ENCODE results near the gene ANXA5.
"Not testable (repeated sequence)": the region's sequence is repeated elsewhere in the genome, so short reads cannot be mapped to it uniquely, and the experiment has no call there.

Gene ANXA5

DNA sequence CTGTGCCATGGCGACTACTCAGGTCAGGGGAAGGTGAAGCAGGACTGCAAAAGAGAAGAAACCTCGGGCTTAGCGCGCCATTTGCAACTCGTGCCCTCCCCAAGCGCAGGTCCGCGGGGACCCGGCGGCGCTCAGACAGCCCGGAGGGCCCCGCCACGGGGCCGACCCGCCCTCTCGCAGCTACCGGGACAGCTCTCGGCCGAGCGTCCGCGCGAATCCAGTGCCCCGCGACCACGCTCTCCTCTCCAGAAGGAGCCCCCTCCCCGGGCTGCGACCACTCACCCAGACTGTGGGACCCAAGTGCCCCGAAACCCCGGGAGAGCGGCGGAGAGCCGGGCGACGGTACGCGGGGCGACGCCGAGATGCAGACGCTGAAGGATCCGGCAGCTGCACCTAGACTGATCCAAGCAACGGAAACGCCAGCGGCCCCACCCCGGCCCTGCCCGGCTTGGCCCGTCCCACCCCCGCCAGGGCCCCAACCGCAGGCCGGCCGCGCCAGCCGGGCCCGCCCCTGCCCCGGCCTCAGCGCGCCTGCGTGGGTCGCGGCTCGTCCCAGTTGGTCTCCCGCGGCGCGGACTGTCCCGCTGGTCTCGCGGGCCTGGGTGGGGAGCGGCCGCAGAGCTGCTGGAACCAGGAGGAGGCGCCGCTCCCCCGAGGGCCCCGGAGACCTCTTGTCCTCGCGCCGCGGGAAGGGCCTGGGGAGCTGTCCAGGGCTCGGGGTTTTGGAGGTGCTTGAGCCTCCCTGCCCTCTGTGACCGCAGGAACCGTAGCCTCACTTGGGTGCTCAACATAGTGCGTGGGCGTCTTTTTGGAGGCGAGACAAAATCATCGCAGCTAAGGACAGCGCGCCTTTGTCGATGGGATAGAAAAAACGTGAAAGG, at the start of gene ANXA5:
Gene ANXA5 (minus strand): TSS at position 400 of the 881 bp plus-strand sequence. CDS start 391 bp downstream, at position 9.
- DNase-seq: peak; percentile 80 to 83

DNA sequence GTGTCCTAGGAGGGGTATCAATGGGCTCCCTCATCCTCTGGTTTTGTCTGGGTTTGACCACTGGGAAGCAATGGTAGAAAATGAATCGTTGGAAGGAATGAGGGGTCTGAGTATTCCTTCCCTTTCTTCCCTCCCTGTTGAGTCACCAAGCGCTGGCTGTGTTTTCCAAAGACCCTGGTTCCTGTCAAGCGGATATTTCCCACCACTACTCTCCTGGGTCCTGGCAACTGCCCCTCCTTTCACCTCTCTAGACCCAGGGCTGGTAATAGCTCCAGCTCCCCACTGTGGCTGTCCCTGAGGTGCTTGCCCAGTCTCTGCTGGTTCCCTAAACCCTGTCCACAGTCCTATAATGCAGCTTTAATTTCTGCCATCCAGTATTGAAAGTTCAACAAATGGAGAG, 46.0 kb upstream of the ANXA5 start:
- no peak for DNase-seq

DNA sequence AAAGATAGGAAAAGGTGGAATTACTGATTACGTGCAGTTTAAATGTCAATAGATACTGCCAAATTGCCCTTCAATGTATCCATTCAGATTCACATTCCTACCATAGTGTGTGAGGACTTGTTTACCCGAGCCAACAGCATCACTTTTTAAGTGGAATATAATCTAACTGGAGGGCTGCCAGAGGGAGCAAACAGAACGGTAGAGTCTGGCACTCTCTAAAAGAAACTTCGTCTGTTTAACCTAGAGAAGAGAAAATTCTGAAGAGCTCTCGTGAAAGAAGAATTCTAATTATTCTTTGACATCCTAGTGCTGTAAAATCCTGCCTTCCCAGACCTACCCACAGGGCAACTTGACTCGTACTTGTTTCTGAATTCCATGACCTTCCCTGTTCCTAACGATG, 45.0 kb upstream of the ANXA5 start:
- no peak for DNase-seq

DNA sequence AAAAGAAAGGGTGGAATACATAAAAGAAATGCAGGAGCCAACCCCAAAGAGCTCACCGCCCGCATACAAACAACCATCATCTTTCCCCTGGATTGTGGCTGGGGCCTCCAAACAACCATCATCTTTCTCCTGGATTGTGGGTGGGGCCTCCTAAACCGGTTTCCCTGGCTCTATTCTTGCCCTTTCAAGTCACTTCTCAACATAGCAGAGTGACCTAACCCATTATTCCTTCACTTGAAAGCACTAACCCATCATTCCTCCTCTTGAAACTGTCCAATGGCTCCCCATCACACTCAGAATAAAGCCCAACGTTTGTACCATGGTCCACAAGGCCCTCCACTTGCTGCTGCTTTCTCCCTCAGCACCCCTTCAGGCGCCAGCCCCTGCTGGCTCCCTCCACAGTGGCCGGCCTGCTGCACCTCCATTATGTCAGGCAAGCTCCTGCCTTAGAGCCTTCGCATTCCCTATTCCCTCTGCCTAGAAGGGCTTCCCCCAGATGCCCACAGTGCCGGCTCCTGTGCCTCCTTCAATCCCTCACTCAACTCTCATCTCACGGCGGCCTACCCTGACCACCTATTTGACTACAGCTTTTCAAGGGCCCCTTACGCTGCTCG, 44.1 kb upstream of the ANXA5 start:
- no peak for DNase-seq

DNA sequence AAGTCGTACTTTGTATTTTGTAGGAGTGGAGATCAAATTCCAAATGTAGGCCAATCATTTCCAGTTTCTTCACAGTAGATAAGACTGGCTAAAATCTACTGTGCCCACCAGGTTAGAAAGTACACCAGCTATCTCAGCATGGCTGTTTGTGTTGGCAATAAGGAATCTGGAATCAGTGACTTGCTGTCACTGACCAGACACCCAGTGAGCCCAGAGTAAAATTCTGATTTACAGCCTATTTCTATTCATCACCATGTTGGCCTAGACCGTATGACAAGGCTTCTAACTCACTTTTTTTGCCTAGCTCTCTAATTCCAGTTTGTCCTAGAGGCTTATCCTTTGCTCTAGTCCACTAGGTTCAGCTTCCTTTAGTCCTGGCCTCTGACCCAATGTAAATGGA, 42.8 kb upstream of the ANXA5 start:
- DNase-seq: no peak

DNA sequence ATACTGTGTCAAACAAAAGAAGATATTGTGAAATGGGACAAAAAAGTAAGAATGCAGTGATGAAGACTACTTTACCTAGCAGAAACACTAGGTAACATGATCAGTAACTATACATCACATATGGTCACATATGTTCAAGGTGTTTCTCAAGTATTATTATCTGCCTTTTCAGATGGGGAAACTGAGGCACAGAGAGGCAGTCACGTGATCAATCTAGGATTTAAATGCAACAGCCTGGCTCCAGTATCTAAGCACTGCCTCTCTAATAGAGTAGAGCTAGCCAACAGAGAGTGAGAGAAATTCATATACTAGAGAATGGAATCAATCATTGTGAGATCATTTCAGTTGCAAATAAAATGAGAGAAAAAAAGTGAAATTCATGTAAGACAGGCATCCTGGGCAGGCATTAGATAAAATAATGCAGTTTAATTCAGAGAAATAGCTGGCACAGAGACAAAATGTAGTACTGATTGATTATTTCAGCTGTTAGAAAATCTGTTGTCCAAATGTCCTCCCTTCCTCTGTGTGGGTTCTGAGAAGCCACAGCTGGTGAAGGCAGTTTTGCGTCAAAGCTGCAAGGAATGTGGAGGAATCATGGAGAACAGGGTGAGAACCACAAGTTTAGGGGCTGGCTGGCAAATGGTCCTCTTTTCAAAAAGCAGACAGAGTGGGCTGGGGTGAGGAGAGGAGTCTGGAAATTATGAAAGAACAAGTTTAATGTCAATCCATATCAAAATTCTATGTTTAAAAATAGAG, 42.2 kb upstream of the ANXA5 start:
- no peak for DNase-seq

DNA sequence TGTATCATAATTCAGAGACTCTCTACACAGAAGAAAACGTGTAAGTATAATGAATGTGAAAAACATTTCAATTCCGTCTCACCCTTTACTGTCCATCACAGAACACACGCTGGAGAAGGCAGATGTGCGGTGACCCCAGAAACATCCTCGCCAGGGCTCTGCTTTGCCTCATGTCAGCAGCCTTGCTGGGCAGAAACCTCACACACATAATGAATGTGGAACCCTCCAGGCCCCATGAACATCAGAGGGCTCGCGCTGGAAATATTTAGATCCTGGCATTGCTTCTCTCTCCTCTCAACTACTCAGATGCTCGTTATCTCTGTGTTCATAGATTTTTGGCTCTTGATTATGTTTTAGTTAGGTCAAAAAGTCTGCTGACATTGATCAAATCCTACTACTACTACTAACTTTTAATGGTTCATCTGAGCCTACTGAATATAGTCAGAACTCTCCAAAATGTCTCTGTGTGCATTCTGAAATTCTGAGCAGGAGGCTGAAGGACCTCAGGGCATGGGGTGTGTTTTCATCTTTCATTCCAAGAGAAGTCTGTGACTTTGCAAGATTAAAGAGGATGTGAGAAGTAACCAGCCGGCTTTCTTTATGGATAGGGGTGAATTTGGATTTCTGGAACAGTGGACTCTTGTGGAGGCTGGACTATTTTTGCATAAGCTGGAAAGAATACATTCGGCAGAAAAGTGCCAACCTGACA, 41.2 kb upstream of the ANXA5 start:
- no peak for DNase-seq

DNA sequence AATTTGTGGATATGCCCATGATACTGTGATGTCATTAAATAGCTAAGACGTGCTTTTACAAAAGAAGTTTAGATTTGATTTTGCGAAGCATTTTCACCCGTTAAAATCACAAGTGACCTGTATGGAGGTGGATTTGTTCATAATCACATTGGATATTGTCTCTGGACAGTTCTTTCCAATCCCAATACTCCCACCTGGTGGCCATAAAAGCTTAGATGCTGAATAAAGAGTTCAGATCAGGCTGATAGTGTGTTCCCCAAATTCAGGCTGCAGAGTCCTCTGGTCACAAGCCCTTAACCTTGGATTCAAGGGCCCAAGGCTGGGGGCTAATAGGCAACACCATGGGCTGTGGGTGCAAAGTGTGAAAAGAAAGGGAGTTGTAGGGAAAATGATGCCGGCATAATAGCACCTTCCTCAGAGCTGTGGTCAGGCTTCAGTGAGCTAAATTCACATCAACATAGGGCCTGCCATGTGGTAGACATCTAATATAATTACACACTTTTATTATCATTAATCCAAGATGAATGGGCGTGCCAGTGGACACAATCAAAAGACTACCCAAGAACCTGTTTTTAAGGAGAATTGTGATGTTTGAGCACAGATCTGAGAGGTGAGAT, 40.1 kb upstream of the ANXA5 start:
- peak in 1 of 2 donors; percentile 36 for DNase-seq

DNA sequence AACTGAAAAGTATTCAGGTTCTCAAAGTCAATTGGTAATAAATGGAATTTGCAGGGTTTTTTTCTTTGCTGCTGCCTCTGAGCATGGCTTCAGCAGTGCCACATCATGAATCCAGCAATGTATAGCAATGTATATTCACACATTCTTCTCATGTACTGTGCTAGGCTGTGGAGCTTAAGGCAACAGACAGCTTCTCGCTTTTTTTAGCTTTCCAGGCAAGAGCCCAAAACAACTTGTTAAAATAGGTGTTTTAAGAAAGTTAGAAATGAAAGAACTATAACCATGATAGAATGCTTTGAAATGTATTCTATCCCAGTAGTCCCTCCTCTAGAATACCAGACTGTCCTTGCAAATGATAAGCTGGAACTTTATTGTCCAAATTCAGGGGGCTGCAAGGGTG, 37.8 kb upstream of the ANXA5 start:
- no peak for DNase-seq

DNA sequence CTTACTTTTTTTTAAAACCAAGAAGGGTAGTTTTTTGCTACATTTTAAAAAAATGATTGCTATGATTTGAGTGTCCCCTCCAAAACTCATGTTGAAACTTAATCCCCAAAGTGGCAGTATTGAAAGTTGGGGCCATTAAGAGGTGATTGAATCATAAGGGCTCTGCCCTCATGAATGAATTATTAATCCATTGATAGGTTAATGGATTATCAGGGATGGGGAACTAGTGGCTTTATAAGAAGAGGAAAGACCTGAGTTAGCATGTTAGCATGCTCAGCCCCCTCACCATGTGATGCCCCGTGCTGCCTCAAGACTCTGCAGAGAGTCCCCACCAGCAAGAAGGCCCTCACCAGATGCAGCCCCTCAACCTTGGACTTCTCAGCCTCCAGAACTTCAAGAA, 37.2 kb upstream of the ANXA5 start:
- no peak for DNase-seq

DNA sequence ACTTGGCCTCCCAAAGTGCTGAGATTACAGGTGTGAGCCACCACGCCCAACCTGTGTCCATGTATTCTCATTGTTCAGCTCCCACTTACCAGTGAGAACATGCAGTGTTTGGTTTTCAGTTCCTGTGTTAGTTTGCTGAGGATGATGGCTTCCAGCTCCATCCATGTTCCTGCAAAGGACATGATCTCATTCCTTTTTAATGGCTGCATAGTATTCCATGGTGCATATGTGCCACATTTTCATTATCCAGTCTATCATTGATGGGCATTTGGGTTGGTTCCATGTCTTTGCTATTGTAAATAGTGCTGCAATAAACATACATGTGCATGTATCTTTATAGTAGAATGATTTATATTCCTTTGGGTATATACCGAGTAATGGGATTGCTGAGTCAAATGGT, 33.0 kb upstream of the ANXA5 start:
- DNase-seq: not testable (repeated sequence)

DNA sequence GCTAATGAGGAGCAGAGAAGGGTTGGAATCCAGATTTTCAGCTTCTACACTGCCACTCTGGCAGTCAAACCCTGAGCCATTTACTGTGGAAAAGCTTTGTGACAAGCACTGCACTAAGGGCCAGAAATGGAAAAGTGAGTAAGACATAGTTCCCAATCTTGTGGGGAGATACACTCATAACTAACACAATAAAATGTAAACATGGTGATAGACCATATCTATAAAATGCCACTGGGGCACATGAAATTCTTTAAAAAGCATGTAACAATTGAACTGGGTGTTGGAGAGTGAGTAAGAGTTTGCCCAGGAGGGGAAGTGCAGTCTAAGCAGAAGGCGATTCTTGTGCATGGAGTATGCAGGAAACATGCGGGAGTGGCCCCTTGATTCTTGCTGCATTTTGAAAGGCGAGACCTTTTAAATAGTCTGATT, 32.0 kb upstream of the ANXA5 start:
- DNase-seq: no peak

DNA sequence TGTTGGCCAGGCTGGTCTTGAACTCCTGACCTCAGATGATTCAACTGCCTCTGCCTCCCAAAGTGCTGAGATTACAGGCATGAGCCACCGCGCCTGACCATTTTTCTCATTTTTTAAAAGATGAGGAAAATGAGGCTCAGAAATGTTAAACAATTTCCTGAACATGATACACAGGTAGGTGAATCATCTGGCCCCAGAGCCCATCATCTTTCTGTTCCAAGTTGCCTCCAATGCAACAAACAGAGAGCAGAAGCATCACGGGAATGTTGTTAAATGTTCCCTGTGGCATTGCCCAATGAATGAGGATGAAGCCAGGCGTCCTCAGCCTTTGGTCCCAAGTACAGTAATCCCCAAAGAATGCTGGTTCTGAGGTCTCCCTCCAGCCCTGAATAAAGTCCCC, 31.3 kb upstream of the ANXA5 start:
- no peak for DNase-seq

DNA sequence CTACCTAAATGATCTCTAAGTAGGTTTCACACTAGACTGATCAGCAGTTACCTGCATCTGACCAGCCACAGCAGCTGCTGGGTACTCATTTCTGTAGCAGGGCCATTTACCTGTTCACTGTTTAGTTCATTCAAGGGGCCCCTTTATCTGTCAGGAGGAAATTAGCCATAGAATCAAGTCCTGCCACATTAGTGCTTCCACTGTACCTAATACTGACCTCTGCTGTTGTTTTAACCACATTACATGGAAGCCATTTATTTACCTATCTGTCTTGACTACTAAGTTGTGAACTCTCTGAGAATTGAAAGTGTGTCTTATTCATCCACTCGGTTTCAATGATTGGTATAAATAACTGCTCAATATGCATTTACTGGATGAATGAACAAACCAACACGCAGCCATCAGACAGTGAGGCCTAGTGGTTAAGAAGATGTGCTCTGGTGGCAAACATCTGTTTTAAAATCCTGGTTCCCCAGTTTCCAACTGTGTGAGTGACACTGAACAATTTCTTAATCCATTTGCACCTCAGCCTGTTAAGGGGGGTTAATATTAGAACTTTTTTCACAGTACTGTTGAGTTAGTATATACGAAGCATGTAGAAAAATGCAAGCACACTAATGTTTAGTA, 30.0 kb upstream of the ANXA5 start:
- peak in 1 of 2 donors; percentile 68 for DNase-seq

DNA sequence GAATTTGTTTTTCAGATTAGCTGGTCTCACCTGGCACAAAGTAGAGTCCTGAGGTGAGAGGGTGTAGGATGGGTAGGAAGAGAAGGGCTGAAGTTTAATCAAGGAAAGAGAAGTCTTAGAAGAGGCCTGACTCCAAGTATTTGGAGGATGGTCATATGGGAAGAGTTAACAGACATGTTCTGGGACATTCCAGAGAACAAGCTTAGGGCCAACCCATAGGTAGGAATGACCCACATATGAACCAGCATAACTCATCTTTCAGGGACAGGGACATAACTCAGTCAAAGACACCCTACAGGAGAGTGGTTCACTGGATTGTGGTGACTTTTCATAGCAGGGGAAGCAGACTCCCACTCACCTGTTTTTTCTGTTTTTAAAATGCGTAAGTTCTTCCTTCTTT, 27.9 kb upstream of the ANXA5 start:
- DNase-seq: no peak

DNA sequence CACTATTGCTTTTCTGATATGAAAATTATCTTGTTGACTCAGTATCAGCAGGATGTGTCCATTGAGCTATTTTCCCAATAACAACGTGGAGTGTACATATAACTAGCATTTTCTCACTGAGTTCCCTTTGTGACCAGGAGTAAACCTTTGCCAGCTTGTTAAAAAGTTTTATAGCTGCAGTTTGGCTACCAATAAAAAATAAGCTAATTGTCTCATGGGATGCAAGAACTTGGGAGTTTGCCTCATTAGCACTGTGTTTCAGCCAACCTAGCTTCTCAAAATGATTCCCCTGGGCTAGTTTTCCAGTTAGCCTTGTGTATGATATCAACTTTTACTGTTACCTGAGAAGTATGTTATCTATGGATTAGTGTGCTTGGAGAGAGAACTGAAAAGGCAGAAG, 24.9 kb upstream of the ANXA5 start:
- DNase-seq: no peak

DNA sequence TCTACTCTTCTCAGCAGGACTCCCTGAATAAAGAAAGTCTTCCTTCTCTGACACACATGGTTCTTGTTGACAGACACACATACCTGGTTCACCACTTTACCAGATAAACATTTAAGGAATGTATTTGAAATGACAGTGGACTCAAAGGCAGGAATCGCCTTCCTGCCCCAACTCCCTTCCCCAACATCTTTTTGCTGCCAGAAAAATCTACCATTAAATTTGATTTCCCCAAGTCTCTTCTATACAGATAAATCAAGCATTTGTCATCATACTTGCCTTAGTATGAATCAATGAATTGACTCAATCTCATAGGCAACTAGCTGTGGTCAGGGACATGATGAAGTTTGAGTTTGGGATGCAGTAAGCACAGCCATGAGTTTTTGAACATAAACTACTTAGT, 23.3 kb upstream of the ANXA5 start:
- DNase-seq: no peak

DNA sequence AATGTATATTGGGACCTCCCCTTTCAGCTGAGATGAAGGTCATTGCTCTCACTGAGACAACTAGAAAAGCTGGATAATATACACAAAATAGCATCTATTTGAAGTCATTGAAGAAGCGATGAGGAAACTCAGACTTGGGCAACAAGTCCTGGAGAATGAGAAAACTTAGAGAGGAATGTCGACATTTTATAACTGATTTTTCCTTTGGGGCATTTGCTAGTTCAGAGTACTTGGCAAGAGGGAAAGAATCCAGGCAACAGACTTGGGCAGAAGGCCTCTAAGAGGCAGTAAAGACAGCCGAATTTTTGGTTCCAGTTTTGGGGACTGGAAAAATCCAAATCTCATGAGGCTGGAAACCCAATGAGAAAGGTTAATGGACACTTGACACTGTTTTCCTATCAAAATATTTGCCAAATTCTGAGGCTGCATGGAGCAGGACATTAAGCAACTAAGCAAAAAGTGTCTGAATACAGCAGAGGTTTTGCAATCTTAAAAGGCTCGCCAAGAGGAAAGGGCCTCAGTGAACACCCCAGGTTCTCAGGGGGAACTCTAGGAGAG, 21.0 kb upstream of the ANXA5 start:
- no peak for DNase-seq

DNA sequence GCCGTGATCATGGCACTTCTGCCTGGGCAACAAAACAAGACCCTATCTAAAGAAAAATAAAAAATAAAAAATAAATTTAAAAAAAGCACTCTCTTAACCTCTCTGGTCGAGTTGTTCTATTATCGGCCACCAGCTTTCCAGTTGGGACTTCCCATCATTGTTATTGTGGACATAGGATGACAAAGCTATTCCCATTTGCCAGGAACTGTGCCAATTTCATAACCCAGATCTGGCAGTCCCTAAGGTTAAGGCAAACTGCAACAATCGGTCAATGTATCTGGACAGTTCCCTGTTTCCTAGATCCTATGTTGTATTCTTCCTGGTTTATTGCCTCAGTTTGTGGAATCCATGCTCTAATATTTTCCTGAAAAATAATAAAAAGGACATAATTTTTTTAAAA, 17.8 kb upstream of the ANXA5 start:
- no peak for DNase-seq

DNA sequence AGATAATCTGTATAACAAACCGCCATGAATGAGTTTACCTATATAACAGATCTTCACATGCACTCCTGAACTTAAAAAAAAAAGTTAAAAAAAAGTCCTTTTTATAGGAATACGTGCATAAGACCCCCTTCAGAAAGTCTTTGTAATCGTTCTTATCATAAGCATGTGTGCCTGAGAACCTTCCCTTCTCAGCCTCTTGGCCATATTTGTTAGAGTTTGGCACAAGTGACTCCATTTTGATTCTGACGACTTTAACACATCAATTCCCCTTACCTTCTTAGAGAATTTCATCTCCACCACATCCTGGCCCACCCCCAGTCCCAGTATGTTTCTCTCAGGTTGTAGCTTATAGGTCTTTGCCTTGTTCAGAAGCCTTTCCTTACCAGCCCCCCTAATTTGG, 16.0 kb upstream of the ANXA5 start:
- no peak for DNase-seq

DNA sequence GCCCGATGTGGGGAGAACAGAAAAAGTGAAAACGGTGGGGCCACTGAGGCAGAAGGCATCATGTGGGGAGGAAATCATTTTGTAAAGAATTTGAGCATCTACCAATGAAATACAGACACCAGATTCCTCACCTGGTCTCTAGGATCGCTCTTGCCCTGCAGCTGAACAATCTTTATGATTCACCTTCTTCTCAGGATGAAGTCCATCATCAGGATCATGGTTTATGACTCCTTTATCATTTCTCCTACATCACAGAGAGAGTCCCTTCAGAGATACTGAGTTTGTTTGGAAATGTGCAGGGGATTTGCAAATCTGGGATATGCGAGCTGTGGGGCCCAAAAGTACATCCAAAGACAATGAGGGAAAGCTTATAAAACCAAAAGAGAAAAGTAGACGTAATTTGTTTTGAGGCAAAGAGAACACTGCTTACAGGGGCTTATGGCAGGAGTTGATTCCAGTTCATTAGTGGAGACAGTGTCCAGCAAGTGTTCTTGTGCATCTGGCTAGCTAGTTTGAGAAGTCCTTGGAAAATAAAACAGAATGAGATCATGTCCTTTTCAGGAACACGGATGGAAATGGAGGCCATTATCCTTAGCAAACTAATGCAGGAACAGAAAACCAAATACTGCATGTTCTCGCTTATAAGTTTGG, 15.3 kb upstream of the ANXA5 start:
- no peak for DNase-seq
